HG03521 (cell line): Measurements from ENCODE around the gene HSDL1.

Experiments
- ATAC-seq: cut with Tn5 transposase; IDR thresholded peaks from one replicate; pipeline ENCODE4 v1.9.1; 2021; ENCODE audit warnings: mild to moderate bottlenecking, moderate library complexity; ENCODE audit not compliant: unreplicated experiment

Gene HSDL1

DNA sequence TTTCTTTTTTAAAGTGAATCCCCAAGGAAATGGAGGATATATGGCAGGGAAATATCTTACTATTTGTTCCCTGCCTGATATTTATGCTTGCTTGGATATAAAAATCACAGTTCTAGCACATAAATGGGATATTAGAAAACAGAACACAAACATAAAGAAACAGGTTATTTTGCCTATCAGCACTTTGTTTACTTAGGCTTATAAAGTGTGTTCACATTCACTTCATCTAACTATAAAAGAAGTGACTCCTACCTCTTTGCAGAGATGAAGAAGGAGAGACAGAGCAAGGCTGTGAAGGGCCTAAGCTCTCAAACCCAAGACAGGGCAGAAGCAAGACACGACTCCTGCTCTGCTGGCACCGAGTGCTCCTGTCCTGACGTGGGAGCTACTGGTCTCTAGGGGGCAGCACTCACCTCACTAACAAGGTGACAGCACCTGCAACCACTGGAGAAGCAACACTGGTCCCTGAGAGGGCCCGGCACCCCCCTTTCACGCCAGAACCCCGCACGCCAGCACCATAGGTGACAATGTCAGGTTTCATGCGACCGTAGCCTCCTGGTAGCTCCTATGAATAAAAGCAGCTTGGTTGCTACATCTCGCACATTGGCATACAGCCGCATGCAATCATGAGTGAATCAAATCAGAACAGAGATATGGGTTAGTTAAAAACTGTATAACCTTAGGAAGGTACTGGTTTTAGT lies 60.3 kb downstream of the HSDL1 start:
- no peak for ATAC-seq

DNA sequence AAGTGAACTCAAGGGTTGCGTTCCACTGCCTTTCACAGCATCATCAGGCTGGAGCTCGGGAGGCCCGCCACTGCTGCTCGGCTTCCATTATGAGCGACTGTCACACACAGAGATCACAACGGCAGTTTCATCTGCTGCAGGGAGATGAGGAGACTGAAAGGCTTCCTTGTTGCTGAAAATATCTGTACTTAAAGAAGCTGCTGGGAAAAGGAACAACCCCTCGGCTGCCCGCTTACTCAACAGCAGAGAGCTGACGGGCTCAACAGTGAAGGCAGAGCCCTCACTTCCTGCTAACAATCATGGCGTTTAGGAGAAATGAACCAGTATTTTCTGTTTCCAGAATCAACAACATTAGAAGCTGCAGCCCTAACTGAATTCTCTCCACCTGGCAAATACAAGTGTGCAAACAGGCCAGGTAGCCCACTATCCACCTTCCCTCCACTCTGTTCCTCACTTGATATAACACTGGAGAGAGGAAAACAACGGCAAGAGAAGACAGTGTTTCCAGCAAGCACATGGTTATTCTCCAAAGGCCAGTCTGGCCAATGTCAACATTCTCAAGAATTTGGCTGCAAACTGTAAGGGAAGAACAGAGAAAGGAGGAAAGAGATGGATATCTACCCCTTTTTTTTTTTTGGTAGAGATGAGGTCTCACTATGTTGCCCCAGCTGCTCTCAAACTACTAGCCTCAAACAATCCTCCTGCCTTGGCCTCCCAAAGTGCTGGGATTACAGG lies 62.0 kb downstream of the HSDL1 start:
- ATAC-seq: no peak

GRCh38 chr16:84082110-84082509 lies 62.9 kb downstream of the HSDL1 start:
- no peak for ATAC-seq

DNA sequence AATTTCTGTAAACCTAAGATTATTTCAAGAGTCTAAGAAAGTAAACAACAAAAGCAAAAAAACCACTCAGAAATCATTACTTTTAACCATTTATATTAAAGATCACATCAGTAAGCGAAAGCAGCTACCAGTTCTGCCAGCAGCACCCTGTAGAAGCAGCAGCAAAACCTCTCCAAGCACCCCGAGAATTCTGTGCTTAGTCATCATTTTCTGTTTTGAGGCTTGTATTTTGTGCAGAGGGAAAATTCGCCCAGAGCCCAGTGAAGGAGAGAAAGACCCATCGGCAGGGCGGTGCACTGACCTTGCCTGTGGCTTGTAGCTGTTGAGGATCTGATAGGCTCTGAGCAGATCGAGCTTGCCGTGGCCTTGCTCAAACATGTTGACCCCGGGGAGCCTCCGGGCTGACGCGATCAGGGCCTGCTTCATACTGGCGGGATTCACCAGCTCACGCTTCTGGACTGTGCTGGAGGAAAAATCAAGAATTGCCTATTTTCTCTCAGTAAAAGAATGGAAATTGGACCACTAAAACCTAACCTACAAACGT lies 63.5 kb downstream of the HSDL1 start:
- no peak for ATAC-seq

GRCh38 chr16:84080813-84081212 lies 64.2 kb downstream of the HSDL1 start:
- no peak for ATAC-seq

- no peak for ATAC-seq
Observed at GRCh38 chr16:84080378-84080777, 64.6 kb downstream of the HSDL1 start.

DNA sequence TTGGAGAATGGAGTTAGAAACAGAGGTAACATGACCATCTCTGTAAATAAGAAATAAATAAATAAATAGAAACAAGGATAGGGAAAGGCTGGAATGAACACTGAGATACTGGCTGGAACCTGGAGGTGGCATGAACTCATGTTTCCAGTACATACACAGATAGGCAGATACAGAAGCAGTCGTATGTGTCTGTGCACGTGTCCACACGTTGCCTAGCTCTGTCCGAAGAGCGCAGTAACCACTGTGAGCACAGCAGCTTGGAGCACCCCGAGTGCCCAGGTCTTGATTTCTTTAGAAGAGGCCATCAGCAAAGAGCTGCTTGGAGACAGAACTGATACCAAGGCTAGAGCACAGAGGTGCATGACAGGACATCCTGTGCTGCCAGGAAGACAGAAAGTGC lies 65.3 kb downstream of the HSDL1 start:
- no peak for ATAC-seq

DNA sequence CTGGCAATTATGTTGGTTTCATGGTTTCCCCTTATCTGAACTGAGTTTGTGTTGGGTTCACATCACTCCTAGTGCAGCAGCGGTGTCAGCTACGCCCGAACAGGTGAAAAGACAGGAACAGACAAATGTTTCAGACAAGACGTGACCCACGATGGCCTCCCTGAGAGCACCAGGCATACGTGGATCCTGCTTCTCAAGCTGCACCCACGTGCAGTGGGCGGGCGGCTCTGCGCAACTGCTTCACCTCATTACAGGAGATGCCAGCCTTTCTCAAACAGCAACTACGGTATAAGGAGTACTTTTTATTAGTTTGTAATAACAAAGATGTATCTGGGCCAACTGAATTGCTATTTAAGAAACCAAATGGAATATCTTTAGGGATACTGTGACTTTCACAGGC lies 69.6 kb downstream of the HSDL1 start:
- no peak for ATAC-seq

- no peak for ATAC-seq
Observed at GRCh38 chr16:84074721-84075120, 70.3 kb downstream of the HSDL1 start.
